ENCODE measurements around the gene CDH10. TPM values are rescaled to one million over a fixed set of nuclear protein-coding genes. Genes with fewer than 3 reads are reported as not detected.
A peak's percentile ranks its signal among the peaks of the same experiment; 100 is the strongest.

The CDH10 gene
- polyA plus RNA-seq, 1 of the 3 experiments (the other 2 are of a cell fraction) = 0.10 TPM

DNA sequence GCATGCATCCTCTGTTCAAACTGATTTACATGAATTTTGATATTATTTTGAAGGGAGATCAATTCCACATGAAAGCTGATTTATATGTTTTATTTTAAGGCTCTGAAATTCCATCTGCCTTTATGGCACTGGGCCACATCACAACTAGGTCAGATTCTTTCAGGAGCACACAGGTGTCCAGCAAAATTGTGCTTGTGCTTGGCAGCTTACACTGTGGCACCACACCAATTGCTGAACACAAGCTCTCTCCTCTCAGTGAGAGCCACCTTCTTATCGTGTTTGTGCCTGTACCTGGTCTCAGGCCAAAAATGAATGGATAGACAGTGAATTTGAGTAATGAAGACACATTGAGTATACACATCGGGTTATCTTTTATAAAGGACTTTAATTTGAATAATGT is 200.4 kb downstream of the CDH10 start:
- 16% methylated on average over 2 of the region's 2 CpGs for WGBS (ENCODE audit: low lambda C conversion rate)
- ChIA-PET CTCF (no interaction called here), POLR2A (no interaction called here)
- Histone ChIP-seq H3F3A (replicated peaks; ENCODE audit: insufficient read depth) (no peaks in the 10 kb centered on the region), H3K79me2 (ENCODE audit: insufficient read depth) (no peaks in the 10 kb centered on the region), H3K9me3 (no peaks in the 10 kb centered on the region), H3K9me2 (no peaks in the 10 kb centered on the region), H2AFZ (ENCODE audit: low read depth) (0 out of 2 replicates have a peak overlapping the region, but pooled peaks have one; percentile 3), H3K9ac (no peak overlapping the region), H3K27ac (ENCODE audit: low read depth in 2 of 2, low read length in 1 of 2) (no peak overlapping the region), H3K27me3 (ENCODE audit: insufficient read depth) (peaks cover 4% of the 10 kb centered on the region; the same call in 1 of the 2 replicates), H3K36me3 (replicated peaks in 1 of 2; ENCODE audit: control insufficient read depth in 1 of 2, insufficient read depth in 2 of 2, low read length in 1 of 2) (no peaks in the 10 kb centered on the region), H3K4me2 (no peak overlapping the region), H3K4me1 (ENCODE audit: control insufficient read depth in 1 of 2, insufficient read depth in 2 of 2, low read depth in 1 of 2, low read length in 1 of 2) (no peaks in the 10 kb centered on the region), H3K4me3 (ENCODE audit: low read depth in 2 of 2, low read length in 1 of 2) (no peak overlapping the region), H4K20me1 (ENCODE audit: insufficient read depth) (no peaks in the 10 kb centered on the region)
- no peak for DNase-seq
- TF ChIP-seq USF1 (IDR thresholded peaks at IDR 0.05; ENCODE audit: borderline replicate concordance, low read depth) (no peak), TEAD4 (IDR thresholded peaks at IDR 0.05; ENCODE audit: borderline replicate concordance, insufficient read depth) (no peak), FOXJ3 (CRISPR knock-in tag; IDR thresholded peaks at IDR 0.05) (no peak), NFIC (IDR thresholded peaks at IDR 0.05; ENCODE audit: borderline replicate concordance) (no peak)
- TF ChIP-seq, protein P1, sequence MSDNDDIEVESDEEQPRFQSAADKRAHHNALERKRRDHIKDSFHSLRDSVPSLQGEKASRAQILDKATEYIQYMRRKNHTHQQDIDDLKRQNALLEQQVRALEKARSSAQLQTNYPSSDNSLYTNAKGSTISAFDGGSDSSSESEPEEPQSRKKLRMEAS (IDR thresholded peaks at IDR 0.05; ENCODE audit: low read depth) = no peak

DNA sequence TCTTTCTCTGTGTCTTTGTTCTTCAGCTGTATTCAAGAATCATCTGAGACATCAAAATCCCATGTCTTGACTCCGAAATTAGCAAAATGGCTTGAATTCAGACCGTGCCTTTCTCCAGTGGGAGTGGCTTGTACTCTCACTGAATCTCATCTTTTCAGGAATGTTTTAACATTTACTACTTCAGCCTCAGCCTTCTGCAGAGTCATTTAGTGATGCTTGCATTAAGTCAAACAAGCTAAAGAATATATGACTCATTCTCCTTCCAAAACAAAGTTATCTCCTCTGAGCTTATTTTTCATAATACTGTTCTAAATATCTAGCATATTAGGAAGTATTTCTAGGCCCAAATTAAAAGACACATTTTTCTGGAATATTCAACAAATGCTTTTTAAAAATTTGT is 205.3 kb downstream of the CDH10 start:
- POLR2A ChIA-PET = no interaction called here
- H3K27ac ChIP-seq (ENCODE audit: low read depth in 2 of 2, low read length in 1 of 2) = no peak overlapping the region
- no peaks in the 10 kb centered on the region for H4K20me1 ChIP-seq (ENCODE audit: insufficient read depth)
- CTCF ChIA-PET = no interaction called here
- H3K9me3 ChIP-seq = no peaks in the 10 kb centered on the region
- no peak for DNase-seq
- no peak overlapping the region for H3K4me3 ChIP-seq (ENCODE audit: low read depth in 2 of 2, low read length in 1 of 2)
- H3K27me3 ChIP-seq (ENCODE audit: insufficient read depth) = peaks cover 4% of the 10 kb centered on the region; the same call in 1 of the 2 replicates
- WGBS (ENCODE audit: low lambda C conversion rate) = 0% methylated on average over 2 of the region's 2 CpGs
- no peak overlapping the region for H3K9ac ChIP-seq
- H3K4me1 ChIP-seq (ENCODE audit: control insufficient read depth in 1 of 2, insufficient read depth in 2 of 2, low read depth in 1 of 2, low read length in 1 of 2) = no peaks in the 10 kb centered on the region
- H3K4me2 ChIP-seq = no peak overlapping the region
- TF ChIP-seq REST (IDR thresholded peaks at IDR 0.05; ENCODE audit: low read depth, low read length) = no peak
- no peak for TF ChIP-seq GABPA (IDR thresholded peaks at IDR 0.05; ENCODE audit: low read depth)
- TF ChIP-seq JUND (IDR thresholded peaks at IDR 0.05) = no peak
- TF ChIP-seq RAD21 (IDR thresholded peaks at IDR 0.05; ENCODE audit: low read length) = no peak
- H2AFZ ChIP-seq (ENCODE audit: low read depth) = no peak overlapping the region
- H3F3A ChIP-seq (replicated peaks; ENCODE audit: insufficient read depth) = no peaks in the 10 kb centered on the region
- no peaks in the 10 kb centered on the region for H3K79me2 ChIP-seq (ENCODE audit: insufficient read depth)
- no peaks in the 10 kb centered on the region for H3K36me3 ChIP-seq (replicated peaks in 1 of 2; ENCODE audit: control insufficient read depth in 1 of 2, insufficient read depth in 2 of 2, low read length in 1 of 2)
- no peaks in the 10 kb centered on the region for H3K9me2 ChIP-seq

Small RNA genes within 50 kb of the gene (small RNA-seq; reads per million reads assigned to genes)
- gene AC091885.1 (0 reads per million in 7 experiments), gene RF00017 (0 reads per million in 7 experiments)
